K562 (cell line): ENCODE measurements around the gene CSRNP2. TPM values are rescaled to one million over a fixed set of nuclear protein-coding genes. Genes with fewer than 3 reads are reported as not detected.
A peak's percentile ranks its signal among the peaks of the same experiment; 100 is the strongest.

ENCODE experiments used
- ATF7 ChIP-seq: fragments of 450-650 bp; IDR thresholded peaks from 2 replicates; pipeline ENCODE4 v1.7.1; 2014; ENCODE audit warnings: mild to moderate bottlenecking, moderate library complexity
- GTF2F1 ChIP-seq: IDR thresholded peaks from 2 replicates; pipeline ENCODE4 v1.6.1; 2011; ENCODE audit warnings: low read depth, low read length, improper control_type of control experiment
- MAFK ChIP-seq: IDR thresholded peaks from 2 replicates; pipeline ENCODE4 v1.6.1; 2011; ENCODE audit warnings: low read length, improper control_type of control experiment
- PCBP2 ChIP-seq: fragments of 200-400 bp; formaldehyde crosslinking; IDR thresholded peaks from 2 replicates; pipeline ENCODE4 v1.6.1; 2018; ENCODE audit warnings: low read length, low read depth, mild to moderate bottlenecking, moderate library complexity; ENCODE audit not compliant: poor library complexity, severe bottlenecking
- POLR2G ChIP-seq: fragments of 200-400 bp; formaldehyde crosslinking; IDR thresholded peaks from 2 replicates; pipeline ENCODE4 v1.6.1; 2017; ENCODE audit warnings: low read depth, mild to moderate bottlenecking, antibody characterized with exemption, low read length, moderate library complexity
- YY1 ChIP-seq, 3 experiments: IDR thresholded peaks; 2 replicates each; pipeline ENCODE4 v1.6.1; 2011; ENCODE audit warnings: low read length in 2 of 3, mild to moderate bottlenecking in 2 of 3, moderate library complexity in 2 of 3, borderline replicate concordance in 1 of 3, control low read depth in 1 of 3, low read depth in 1 of 3; ENCODE audit not compliant: insufficient read depth in 3 of 3, insufficient replicate concordance in 2 of 3, control insufficient read depth in 1 of 3, insufficient read length in 1 of 3; ENCODE audit errors: extremely low read depth in 1 of 3
- ZC3H4 ChIP-seq: sonication (generic); formaldehyde crosslinking; IDR thresholded peaks from 2 replicates; pipeline ENCODE4 v1.9.0; 2021; ENCODE audit warnings: missing genetic modification reagents, borderline replicate concordance
- polyA plus RNA-seq, 8 experiments: library from polyadenylated mRNA; depleted of rRNA in 4 of 8; stranded (reverse) in 5 of 8; unstranded in 3 of 8; fragments of >200 nt; fragmentation: Nextera tagmentation in 2 of 8; fragmentation: Illumina TruSeq in 1 of 8; extraction: Ambion mirVana in 2 of 8; extraction: Trizol in 1 of 8; gene quantifications; 2 replicates each; pipeline versions ENCODE4 v1.2.1 to v1.2.3, GENCODE V29; 2011 to 2014; ENCODE audit warnings: inconsistent platforms in 1 of 8, missing spikeins in 1 of 8
- total RNA-seq, 7 experiments: library from RNA; depleted of rRNA in 6 of 7; stranded (reverse); fragments of >200 nt in 6 of 7; fragmentation: Illumina TruSeq in 2 of 7; extraction: Trizol in 2 of 7; gene quantifications; 2 replicates each; pipeline versions ENCODE4 v1.2.1 to v1.2.3, GENCODE V29; 2011 to 2021; ENCODE audit warnings: low replicate concordance in 1 of 7
- TF ChIP-seq, protein P1 (sequence below): fragments of 450-650 bp; IDR thresholded peaks from 2 replicates; pipeline ENCODE4 v1.6.1; 2016; ENCODE audit warnings: borderline replicate concordance
- TF ChIP-seq, protein P2 (sequence below): sonication (generic); formaldehyde crosslinking; IDR thresholded peaks from 2 replicates; pipeline ENCODE4 v1.9.0; 2022; ENCODE audit warnings: mild to moderate bottlenecking, missing genetic modification reagents
- TF ChIP-seq, protein P3 (sequence below), 3 experiments: IDR thresholded peaks in 2 of 3; conservative IDR thresholded peaks in 1 of 3; 2 replicates each; pipeline ENCODE4 v1.5.1; 2011 to 2012; ENCODE audit warnings: low read length in 3 of 3, mild to moderate bottlenecking in 3 of 3, control low read depth in 2 of 3, improper control_type of control experiment in 1 of 3, inconsistent platforms in 1 of 3, low read depth in 1 of 3, mixed read lengths in 1 of 3, moderate library complexity in 1 of 3; ENCODE audit not compliant: insufficient read depth in 2 of 3
- TF ChIP-seq, protein P4 (sequence below): fragments of 450-650 bp; IDR thresholded peaks from 2 replicates; pipeline ENCODE4 v1.6.1; 2018; ENCODE audit not compliant: partially characterized antibody
- TF ChIP-seq, protein P5 (sequence below), 2 experiments: fragments of 450-650 bp in 1 of 2; IDR thresholded peaks; 2 replicates each; pipeline ENCODE4 v1.6.1; 2011 to 2017; ENCODE audit warnings: low read depth in 2 of 2, antibody characterized with exemption in 1 of 2, borderline replicate concordance in 1 of 2, low read length in 1 of 2, mild to moderate bottlenecking in 1 of 2, mixed read lengths in 1 of 2; ENCODE audit not compliant: control insufficient read depth in 1 of 2

The CSRNP2 gene
- total and polyA plus RNA-seq, 9 of the 15 experiments (the other 6 are each of a cell fraction or from before 2014, with no cell fraction given), result 1.6 to 13.9 (median 5.9) TPM

DNA sequence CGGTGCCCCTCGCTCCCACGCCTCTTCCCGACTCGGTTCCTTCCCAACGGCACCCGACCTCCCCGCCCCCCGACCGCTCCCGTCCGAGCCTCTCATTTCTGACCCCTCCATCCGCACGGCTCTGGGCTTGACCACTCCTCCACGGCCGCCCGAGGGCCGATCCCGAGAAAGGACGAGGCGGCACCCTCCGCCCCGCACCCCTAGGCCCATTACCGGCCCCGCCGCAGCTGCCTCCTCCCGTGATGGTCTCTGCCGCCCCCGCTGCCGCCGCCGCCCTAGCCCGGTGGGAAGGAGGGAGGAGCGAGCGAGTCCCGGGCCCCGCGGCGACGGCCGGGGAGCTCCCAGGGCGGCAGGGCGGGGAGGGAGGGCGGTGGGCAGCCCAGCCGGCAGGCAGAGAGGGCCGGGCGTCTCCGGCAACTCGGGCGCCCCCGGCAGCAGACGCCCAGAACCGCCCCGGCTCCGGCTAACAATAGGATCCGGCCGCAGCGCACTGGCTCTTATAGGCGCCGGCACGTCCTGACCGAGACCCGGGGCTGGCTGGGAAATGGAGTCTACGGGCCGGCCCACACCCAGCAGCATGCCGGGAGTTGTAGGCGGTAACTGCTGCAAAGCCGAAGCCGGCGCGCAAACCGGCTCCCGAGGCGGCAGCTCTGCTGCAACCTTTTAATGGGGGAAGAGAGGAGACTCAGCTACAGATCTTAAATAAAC, at the start of gene CSRNP2 (continued):
- peak; percentile 66; the same call in 1 of the 2 replicates for TF ChIP-seq ATF7
- TF ChIP-seq POLR2G, result peak; percentile 100
- 0 out of 2 replicates have a peak, but pooled peaks have one; percentile 77 for TF ChIP-seq ZC3H4
- TF ChIP-seq, protein P1, sequence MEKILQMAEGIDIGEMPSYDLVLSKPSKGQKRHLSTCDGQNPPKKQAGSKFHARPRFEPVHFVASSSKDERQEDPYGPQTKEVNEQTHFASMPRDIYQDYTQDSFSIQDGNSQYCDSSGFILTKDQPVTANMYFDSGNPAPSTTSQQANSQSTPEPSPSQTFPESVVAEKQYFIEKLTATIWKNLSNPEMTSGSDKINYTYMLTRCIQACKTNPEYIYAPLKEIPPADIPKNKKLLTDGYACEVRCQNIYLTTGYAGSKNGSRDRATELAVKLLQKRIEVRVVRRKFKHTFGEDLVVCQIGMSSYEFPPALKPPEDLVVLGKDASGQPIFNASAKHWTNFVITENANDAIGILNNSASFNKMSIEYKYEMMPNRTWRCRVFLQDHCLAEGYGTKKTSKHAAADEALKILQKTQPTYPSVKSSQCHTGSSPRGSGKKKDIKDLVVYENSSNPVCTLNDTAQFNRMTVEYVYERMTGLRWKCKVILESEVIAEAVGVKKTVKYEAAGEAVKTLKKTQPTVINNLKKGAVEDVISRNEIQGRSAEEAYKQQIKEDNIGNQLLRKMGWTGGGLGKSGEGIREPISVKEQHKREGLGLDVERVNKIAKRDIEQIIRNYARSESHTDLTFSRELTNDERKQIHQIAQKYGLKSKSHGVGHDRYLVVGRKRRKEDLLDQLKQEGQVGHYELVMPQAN, result 0 out of 2 replicates have a peak, but pooled peaks have one; percentile 57
- peak; percentile 27 for TF ChIP-seq PCBP2
- no peak for TF ChIP-seq MAFK
- peak in 2 of 3 experiments; percentile 67 to 71 for TF ChIP-seq YY1 (IDR thresholded peaks at IDR 0.05; ENCODE audit: borderline replicate concordance in 1 of 3, control insufficient read depth in 1 of 3, extremely low read depth in 1 of 3, insufficient read depth in 3 of 3, insufficient read length in 1 of 3, insufficient replicate concordance in 2 of 3, low read depth in 1 of 3, low read length in 2 of 3)
- peak; percentile 96 for TF ChIP-seq GTF2F1
- TF ChIP-seq, protein P2, sequence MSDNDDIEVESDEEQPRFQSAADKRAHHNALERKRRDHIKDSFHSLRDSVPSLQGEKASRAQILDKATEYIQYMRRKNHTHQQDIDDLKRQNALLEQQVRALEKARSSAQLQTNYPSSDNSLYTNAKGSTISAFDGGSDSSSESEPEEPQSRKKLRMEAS (CRISPR knock-in tag), result peak; percentile 27; the same call in 1 of the 2 replicates
- TF ChIP-seq, protein P3, sequence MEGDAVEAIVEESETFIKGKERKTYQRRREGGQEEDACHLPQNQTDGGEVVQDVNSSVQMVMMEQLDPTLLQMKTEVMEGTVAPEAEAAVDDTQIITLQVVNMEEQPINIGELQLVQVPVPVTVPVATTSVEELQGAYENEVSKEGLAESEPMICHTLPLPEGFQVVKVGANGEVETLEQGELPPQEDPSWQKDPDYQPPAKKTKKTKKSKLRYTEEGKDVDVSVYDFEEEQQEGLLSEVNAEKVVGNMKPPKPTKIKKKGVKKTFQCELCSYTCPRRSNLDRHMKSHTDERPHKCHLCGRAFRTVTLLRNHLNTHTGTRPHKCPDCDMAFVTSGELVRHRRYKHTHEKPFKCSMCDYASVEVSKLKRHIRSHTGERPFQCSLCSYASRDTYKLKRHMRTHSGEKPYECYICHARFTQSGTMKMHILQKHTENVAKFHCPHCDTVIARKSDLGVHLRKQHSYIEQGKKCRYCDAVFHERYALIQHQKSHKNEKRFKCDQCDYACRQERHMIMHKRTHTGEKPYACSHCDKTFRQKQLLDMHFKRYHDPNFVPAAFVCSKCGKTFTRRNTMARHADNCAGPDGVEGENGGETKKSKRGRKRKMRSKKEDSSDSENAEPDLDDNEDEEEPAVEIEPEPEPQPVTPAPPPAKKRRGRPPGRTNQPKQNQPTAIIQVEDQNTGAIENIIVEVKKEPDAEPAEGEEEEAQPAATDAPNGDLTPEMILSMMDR (IDR thresholded peaks at IDR 0.05 in 2 of 3, conservative IDR thresholded peaks at IDR 0.05 in 1 of 3; ENCODE audit: insufficient read depth in 2 of 3, low read depth in 1 of 3, low read length in 3 of 3), result peak in 1 of 3 experiments; percentile 23; a peak in 3 of 6 replicates
- TF ChIP-seq, protein P4, sequence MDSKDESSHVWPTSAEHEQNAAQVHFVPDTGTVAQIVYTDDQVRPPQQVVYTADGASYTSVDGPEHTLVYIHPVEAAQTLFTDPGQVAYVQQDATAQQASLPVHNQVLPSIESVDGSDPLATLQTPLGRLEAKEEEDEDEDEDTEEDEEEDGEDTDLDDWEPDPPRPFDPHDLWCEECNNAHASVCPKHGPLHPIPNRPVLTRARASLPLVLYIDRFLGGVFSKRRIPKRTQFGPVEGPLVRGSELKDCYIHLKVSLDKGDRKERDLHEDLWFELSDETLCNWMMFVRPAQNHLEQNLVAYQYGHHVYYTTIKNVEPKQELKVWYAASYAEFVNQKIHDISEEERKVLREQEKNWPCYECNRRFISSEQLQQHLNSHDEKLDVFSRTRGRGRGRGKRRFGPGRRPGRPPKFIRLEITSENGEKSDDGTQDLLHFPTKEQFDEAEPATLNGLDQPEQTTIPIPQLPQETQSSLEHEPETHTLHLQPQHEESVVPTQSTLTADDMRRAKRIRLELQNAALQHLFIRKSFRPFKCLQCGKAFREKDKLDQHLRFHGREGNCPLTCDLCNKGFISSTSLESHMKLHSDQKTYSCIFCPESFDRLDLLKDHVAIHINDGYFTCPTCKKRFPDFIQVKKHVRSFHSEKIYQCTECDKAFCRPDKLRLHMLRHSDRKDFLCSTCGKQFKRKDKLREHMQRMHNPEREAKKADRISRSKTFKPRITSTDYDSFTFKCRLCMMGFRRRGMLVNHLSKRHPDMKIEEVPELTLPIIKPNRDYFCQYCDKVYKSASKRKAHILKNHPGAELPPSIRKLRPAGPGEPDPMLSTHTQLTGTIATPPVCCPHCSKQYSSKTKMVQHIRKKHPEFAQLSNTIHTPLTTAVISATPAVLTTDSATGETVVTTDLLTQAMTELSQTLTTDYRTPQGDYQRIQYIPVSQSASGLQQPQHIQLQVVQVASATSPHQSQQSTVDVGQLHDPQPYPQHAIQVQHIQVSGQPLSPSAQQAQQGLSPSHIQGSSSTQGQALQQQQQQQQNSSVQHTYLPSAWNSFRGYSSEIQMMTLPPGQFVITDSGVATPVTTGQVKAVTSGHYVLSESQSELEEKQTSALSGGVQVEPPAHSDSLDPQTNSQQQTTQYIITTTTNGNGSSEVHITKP, result no peak
- TF ChIP-seq, protein P5, sequence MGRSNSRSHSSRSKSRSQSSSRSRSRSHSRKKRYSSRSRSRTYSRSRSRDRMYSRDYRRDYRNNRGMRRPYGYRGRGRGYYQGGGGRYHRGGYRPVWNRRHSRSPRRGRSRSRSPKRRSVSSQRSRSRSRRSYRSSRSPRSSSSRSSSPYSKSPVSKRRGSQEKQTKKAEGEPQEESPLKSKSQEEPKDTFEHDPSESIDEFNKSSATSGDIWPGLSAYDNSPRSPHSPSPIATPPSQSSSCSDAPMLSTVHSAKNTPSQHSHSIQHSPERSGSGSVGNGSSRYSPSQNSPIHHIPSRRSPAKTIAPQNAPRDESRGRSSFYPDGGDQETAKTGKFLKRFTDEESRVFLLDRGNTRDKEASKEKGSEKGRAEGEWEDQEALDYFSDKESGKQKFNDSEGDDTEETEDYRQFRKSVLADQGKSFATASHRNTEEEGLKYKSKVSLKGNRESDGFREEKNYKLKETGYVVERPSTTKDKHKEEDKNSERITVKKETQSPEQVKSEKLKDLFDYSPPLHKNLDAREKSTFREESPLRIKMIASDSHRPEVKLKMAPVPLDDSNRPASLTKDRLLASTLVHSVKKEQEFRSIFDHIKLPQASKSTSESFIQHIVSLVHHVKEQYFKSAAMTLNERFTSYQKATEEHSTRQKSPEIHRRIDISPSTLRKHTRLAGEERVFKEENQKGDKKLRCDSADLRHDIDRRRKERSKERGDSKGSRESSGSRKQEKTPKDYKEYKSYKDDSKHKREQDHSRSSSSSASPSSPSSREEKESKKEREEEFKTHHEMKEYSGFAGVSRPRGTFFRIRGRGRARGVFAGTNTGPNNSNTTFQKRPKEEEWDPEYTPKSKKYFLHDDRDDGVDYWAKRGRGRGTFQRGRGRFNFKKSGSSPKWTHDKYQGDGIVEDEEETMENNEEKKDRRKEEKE (IDR thresholded peaks at IDR 0.05; ENCODE audit: borderline replicate concordance in 1 of 2, control insufficient read depth in 1 of 2, low read depth in 2 of 2, low read length in 1 of 2), result peak in 1 of 2 experiments; percentile 77; a peak in 1 of 4 replicates
